GM23338 (cell line): ENCODE results near the gene PIP5K1C. TPM values are rescaled to one million over a fixed set of nuclear protein-coding genes. Genes with fewer than 3 reads are reported as not detected.

ENCODE experiments used
- ATAC-seq: fragments of 200-7000 bp; cut with Tn5 transposase; 3 replicates; pipeline ENCODE4 v1.9.1; 2020
- DNase-seq: peaks from one replicate; pipeline ENCODE4 v3.0.0-alpha.2; 2015; ENCODE audit warnings: low spot score
- H2AFZ ChIP-seq: fragments of 200-600 bp; sonication (generic); 2 replicates; pipeline ENCODE4 v1.8.0; 2016; ENCODE audit warnings: antibody characterized with exemption, mild to moderate bottlenecking, moderate library complexity
- H3F3A ChIP-seq: fragments of 200-600 bp; sonication (generic); replicated peaks from 2 replicates; pipeline ENCODE4 v1.8.0; 2017; ENCODE audit warnings: antibody characterized with exemption, mixed run types, low read depth
- H3K27ac ChIP-seq: fragments of 200-600 bp; sonication (generic); 2 replicates; pipeline ENCODE4 v1.6.1; 2016; ENCODE audit warnings: low read depth
- H3K27me3 ChIP-seq: fragments of 200-600 bp; sonication (generic); 2 replicates; pipeline ENCODE4 v1.8.0; 2016; ENCODE audit warnings: mild to moderate bottlenecking, mixed run types, moderate library complexity; ENCODE audit not compliant: insufficient read depth
- H3K36me3 ChIP-seq: fragments of 200-600 bp; sonication (generic); 2 replicates; pipeline ENCODE4 v1.8.0; 2016; ENCODE audit warnings: mild to moderate bottlenecking; ENCODE audit not compliant: insufficient read depth
- H3K4me1 ChIP-seq: fragments of 200-600 bp; sonication (generic); 2 replicates; pipeline ENCODE4 v1.8.0; 2016; ENCODE audit warnings: mild to moderate bottlenecking, moderate library complexity; ENCODE audit not compliant: insufficient read depth
- H3K4me2 ChIP-seq: fragments of 200-600 bp; sonication (generic); 2 replicates; pipeline ENCODE4 v1.7.1; 2017; ENCODE audit warnings: mixed run types
- H3K4me3 ChIP-seq: fragments of 200-600 bp; sonication (generic); 2 replicates; pipeline ENCODE4 v1.6.1; 2016; ENCODE audit warnings: mixed run types
- H3K79me2 ChIP-seq: fragments of 200-600 bp; sonication (generic); replicated peaks from 2 replicates; pipeline ENCODE4 v1.8.0; 2017; ENCODE audit warnings: mild to moderate bottlenecking; ENCODE audit not compliant: insufficient read depth
- H3K9me2 ChIP-seq: fragments of 200-600 bp; sonication (generic); 2 replicates; pipeline ENCODE4 v1.8.0; 2017; ENCODE audit not compliant: insufficient read depth
- H4K20me1 ChIP-seq: fragments of 200-600 bp; sonication (generic); replicated peaks from 2 replicates; pipeline ENCODE4 v1.8.0; 2017; ENCODE audit warnings: mild to moderate bottlenecking; ENCODE audit not compliant: insufficient read depth
- H3K27ac Mint-ChIP-seq: 2 replicates; pipeline ENCODE4 v1.8.0; 2020; ENCODE audit warnings: inconsistent platforms, mild to moderate bottlenecking, moderate library complexity, mixed read lengths
- H3K27me3 Mint-ChIP-seq: 3 replicates; pipeline ENCODE4 v1.8.0; 2022; ENCODE audit warnings: low read depth, mild to moderate bottlenecking, moderate library complexity, mixed read lengths, inconsistent platforms; ENCODE audit not compliant: insufficient read depth, poor library complexity
- H3K36me3 Mint-ChIP-seq: 3 replicates; pipeline ENCODE4 v1.8.0; 2021; ENCODE audit warnings: low read depth, mild to moderate bottlenecking, inconsistent platforms, moderate library complexity, mixed read lengths
- H3K4me1 Mint-ChIP-seq: 3 replicates; pipeline ENCODE4 v1.8.0; 2020; ENCODE audit warnings: mild to moderate bottlenecking, inconsistent platforms, mixed read lengths
- H3K4me3 Mint-ChIP-seq: 3 replicates; pipeline ENCODE4 v1.8.0; 2021; ENCODE audit warnings: moderate library complexity, mild to moderate bottlenecking, inconsistent platforms, mixed read lengths
- H3K9me3 Mint-ChIP-seq: 3 replicates; pipeline ENCODE4 v1.8.0; 2020; ENCODE audit warnings: moderate library complexity, mild to moderate bottlenecking, inconsistent platforms, mixed read lengths
- CREB1 ChIP-seq: fragments of 250-450 bp; sonication (Bioruptor Pico); IDR thresholded peaks from 2 replicates; pipeline ENCODE4 v1.5.0; 2020; ENCODE audit warnings: low read depth, mild to moderate bottlenecking, moderate library complexity
- ETS1 ChIP-seq: IDR thresholded peaks from 2 replicates; pipeline ENCODE4 v1.6.1; 2016; ENCODE audit warnings: antibody characterized with exemption
- EZH2 ChIP-seq: fragments of 200-600 bp; sonication (generic); IDR thresholded peaks from one replicate; pipeline ENCODE4 v1.8.0; 2017; ENCODE audit warnings: antibody characterized with exemption, mild to moderate bottlenecking, low read depth; ENCODE audit not compliant: unreplicated experiment
- EZH2phosphoT487 ChIP-seq: fragments of 200-600 bp; sonication (generic); IDR thresholded peaks from one replicate; pipeline ENCODE4 v1.8.1; 2018; ENCODE audit warnings: antibody characterized with exemption; ENCODE audit not compliant: unreplicated experiment
- JUNB ChIP-seq: IDR thresholded peaks from one replicate; pipeline ENCODE4 v1.6.1; 2016; ENCODE audit warnings: antibody characterized with exemption; ENCODE audit not compliant: unreplicated experiment
- NANOG ChIP-seq: IDR thresholded peaks from 2 replicates; pipeline ENCODE4 v1.6.1; 2016; ENCODE audit warnings: antibody characterized with exemption, borderline replicate concordance
- POLR2AphosphoS5 ChIP-seq: IDR thresholded peaks from 2 replicates; pipeline ENCODE4 v1.6.1; 2016; ENCODE audit warnings: antibody characterized with exemption, low read depth
- REST ChIP-seq: IDR thresholded peaks from one replicate; pipeline ENCODE4 v1.6.1; 2018; ENCODE audit warnings: antibody characterized with exemption; ENCODE audit not compliant: unreplicated experiment
- STAT1 ChIP-seq: IDR thresholded peaks from one replicate; pipeline ENCODE4 v1.6.1; 2016; ENCODE audit warnings: antibody characterized with exemption; ENCODE audit not compliant: unreplicated experiment
- ZNF114 ChIP-seq: fragments of 250-450 bp; sonication (Bioruptor Pico); IDR thresholded peaks from 2 replicates; pipeline ENCODE4 v1.5.0; 2020; ENCODE audit warnings: mild to moderate bottlenecking, moderate library complexity
- ZNF331 ChIP-seq: fragments of 250-450 bp; sonication (Bioruptor Pico); IDR thresholded peaks from 2 replicates; pipeline ENCODE4 v1.5.0; 2020; ENCODE audit warnings: low read depth, mild to moderate bottlenecking, moderate library complexity
- ZNF462 ChIP-seq: fragments of 250-450 bp; sonication (Bioruptor Pico); IDR thresholded peaks from 2 replicates; pipeline ENCODE4 v1.5.0; 2020; ENCODE audit warnings: mild to moderate bottlenecking, moderate library complexity
- polyA plus RNA-seq: library from polyadenylated mRNA; unstranded; fragments of >200 nt; fragmentation: Nextera tagmentation; extraction: Ambion mirVana; gene quantifications from 2 replicates; pipeline ENCODE4 v1.2.1, GENCODE V29; 2016
- total RNA-seq: library from RNA; depleted of rRNA; stranded (reverse); fragments of >200 nt; shearing (Covaris generic); gene quantifications from 2 replicates; pipeline ENCODE4 v1.2.3, GENCODE V29; 2014
- TF ChIP-seq, protein P1 (sequence below), 2 experiments: fragments of 200-600 bp in 1 of 2; sonication (generic) in 1 of 2; conservative IDR thresholded peaks; 2 replicates each; pipeline versions ENCODE4 v1.5.1 to v1.6.1; 2016 to 2017; ENCODE audit warnings: antibody characterized with exemption in 2 of 2, low read depth in 2 of 2, mild to moderate bottlenecking in 2 of 2, moderate library complexity in 1 of 2

PIP5K1C gene
- total and polyA plus RNA-seq, 2 experiments from 2014 or later: 11.8 to 46.7 TPM

DNA sequence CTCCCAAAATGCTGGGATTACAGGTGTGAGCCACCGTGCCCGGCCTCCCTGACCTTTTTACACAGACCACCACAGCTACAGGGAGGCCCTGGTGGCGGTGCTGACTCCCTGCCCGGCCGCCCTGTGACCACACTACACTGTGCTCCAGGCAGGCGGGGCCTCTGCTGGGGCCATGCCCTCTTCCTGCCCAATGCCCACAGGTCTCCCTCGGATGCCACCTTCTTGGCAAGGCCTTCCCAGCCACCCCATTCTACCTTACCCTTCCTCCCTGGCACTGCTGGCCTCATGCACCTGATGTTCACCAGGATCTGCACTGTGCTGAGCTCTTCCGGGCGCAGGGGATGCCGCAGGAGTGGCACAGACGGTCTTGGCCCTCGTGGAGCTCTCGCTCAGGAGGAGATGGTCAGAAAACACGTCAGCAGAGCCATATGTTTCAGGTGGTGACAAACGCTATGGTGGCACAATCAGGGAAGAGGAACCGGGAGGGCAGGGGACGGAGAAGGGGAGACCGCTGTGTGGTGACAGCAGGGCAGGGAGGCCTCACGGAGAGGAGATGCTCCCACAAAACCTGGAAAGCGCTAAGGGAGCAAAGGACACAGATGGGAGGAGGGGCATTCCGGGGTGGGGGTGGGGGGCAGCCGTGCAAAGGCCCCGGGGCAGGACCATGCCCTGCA is 4.1 kb downstream of the PIP5K1C start:
- H3K4me1 ChIP-seq: peaks cover 3% of the 10 kb centered on the region; the same call in 1 of the 2 replicates
- peaks cover 3% of the 10 kb centered on the region; the same call in 1 of the 2 replicates for H4K20me1 ChIP-seq
- Mint-ChIP-seq H3K36me3 (no peaks in the 10 kb centered on the region), H3K27me3 (peaks cover 7% of the 10 kb centered on the region), H3K4me1 (peaks cover 3% of the 10 kb centered on the region; the same call in 1 of the 3 replicates), H3K9me3 (peaks cover 3% of the 10 kb centered on the region; the same call in 1 of the 3 replicates), H3K27ac (no peak overlapping the region), H3K4me3 (no peak overlapping the region)
- no peak overlapping the region for H3K27ac ChIP-seq
- H3F3A ChIP-seq: 0 out of 2 replicates have a peak, but pooled peaks cover 4% of the 10 kb centered on the region
- peaks cover 68% of the 10 kb centered on the region for H3K79me2 ChIP-seq
- no peaks in the 10 kb centered on the region for H3K36me3 ChIP-seq
- no peak for ATAC-seq
- TF ChIP-seq REST (no peak), ZNF331 (CRISPR knock-in tag) (no peak), JUNB (no peak), ZNF114 (CRISPR knock-in tag) (no peak), EZH2phosphoT487 (no peak), EZH2 (no peak), STAT1 (no peak), ZNF462 (CRISPR knock-in tag) (no peak), POLR2AphosphoS5 (no peak), NANOG (no peak), CREB1 (CRISPR knock-in tag) (no peak), ETS1 (no peak)
- TF ChIP-seq, protein P1, sequence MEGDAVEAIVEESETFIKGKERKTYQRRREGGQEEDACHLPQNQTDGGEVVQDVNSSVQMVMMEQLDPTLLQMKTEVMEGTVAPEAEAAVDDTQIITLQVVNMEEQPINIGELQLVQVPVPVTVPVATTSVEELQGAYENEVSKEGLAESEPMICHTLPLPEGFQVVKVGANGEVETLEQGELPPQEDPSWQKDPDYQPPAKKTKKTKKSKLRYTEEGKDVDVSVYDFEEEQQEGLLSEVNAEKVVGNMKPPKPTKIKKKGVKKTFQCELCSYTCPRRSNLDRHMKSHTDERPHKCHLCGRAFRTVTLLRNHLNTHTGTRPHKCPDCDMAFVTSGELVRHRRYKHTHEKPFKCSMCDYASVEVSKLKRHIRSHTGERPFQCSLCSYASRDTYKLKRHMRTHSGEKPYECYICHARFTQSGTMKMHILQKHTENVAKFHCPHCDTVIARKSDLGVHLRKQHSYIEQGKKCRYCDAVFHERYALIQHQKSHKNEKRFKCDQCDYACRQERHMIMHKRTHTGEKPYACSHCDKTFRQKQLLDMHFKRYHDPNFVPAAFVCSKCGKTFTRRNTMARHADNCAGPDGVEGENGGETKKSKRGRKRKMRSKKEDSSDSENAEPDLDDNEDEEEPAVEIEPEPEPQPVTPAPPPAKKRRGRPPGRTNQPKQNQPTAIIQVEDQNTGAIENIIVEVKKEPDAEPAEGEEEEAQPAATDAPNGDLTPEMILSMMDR (conservative IDR thresholded peaks at IDR 0.05; ENCODE audit: low read depth in 2 of 2): no peak
- H3K9me2 ChIP-seq: no peaks in the 10 kb centered on the region
- H3K4me3 ChIP-seq: no peak overlapping the region
- H3K4me2 ChIP-seq: no peak overlapping the region
- no peak overlapping the region for H2AFZ ChIP-seq
- no peak for DNase-seq
- H3K27me3 ChIP-seq: no peaks in the 10 kb centered on the region
